ENCODE data around the gene ACP5. TPM values are rescaled to one million over a fixed set of nuclear protein-coding genes. Genes with fewer than 3 reads are reported as not detected.

Gene ACP5
- total and polyA plus RNA-seq, 2 of the 4 experiments (the other 2 are of a cell fraction), result 0.54 to 1.2 TPM

Other genes starting within 250 kb of the ACP5 start
- 4.8 and 5.0 TPM in 2 replicates for gene RAB3D, start 238.0 kb downstream of the ACP5 start, total RNA-seq (2012; rRNA removed)
- gene RAB3D, start 238.0 kb downstream of the ACP5 start, polyA plus RNA-seq (2012; rRNA removed), result 5.0 and 5.5 TPM in 2 replicates
- gene TMEM205, start 231.4 kb downstream of the ACP5 start, total RNA-seq (2012; rRNA removed), result 87.5 and 136 TPM in 2 replicates
- gene TMEM205, start 231.4 kb downstream of the ACP5 start, polyA plus RNA-seq (2012; rRNA removed), result 107 and 110 TPM in 2 replicates
- gene CCDC159, start 231.1 kb downstream of the ACP5 start, total RNA-seq (2012; rRNA removed), result 4.4 and 4.7 TPM in 2 replicates
- 14.0 and 14.3 TPM in 2 replicates for gene CCDC159, start 231.1 kb downstream of the ACP5 start, polyA plus RNA-seq (2012; rRNA removed)
- gene PLPPR2, start 222.2 kb downstream of the ACP5 start, total RNA-seq (2012; rRNA removed), result 3.9 and 4.4 TPM in 2 replicates
- gene PLPPR2, start 222.2 kb downstream of the ACP5 start, polyA plus RNA-seq (2012; rRNA removed), result 45.2 and 50.2 TPM in 2 replicates
- 0.36 and 0.56 TPM in 2 replicates for gene SWSAP1, start 203.0 kb downstream of the ACP5 start, total RNA-seq (2012; rRNA removed)
- gene SWSAP1, start 203.0 kb downstream of the ACP5 start, polyA plus RNA-seq (2012; rRNA removed), result 1.6 and 2.0 TPM in 2 replicates
- 3.1 and 4.3 TPM in 2 replicates for gene EPOR, start 193.3 kb downstream of the ACP5 start, total RNA-seq (2012; rRNA removed)
- gene EPOR, start 193.3 kb downstream of the ACP5 start, polyA plus RNA-seq (2012; rRNA removed), result 10.1 and 12.0 TPM in 2 replicates
- 0.18 TPM in 1 of 2 replicates, not detected in the other for gene RGL3, start 158.3 kb downstream of the ACP5 start, total RNA-seq (2012; rRNA removed)
- 0.34 and 0.62 TPM in 2 replicates for gene RGL3, start 158.3 kb downstream of the ACP5 start, polyA plus RNA-seq (2012; rRNA removed)
- gene ODAD3, start 142.5 kb downstream of the ACP5 start, total RNA-seq (2012; rRNA removed), result under 0.01 and 0.28 TPM in 2 replicates
- gene ODAD3, start 142.5 kb downstream of the ACP5 start, polyA plus RNA-seq (2012; rRNA removed), result 0.04 and 0.44 TPM in 2 replicates
- 36.0 and 55.8 TPM in 2 replicates for gene PRKCSH, start 142.0 kb downstream of the ACP5 start, total RNA-seq (2012; rRNA removed)
- 252 and 272 TPM in 2 replicates for gene PRKCSH, start 142.0 kb downstream of the ACP5 start, polyA plus RNA-seq (2012; rRNA removed)
- gene ELAVL3, start 96.6 kb downstream of the ACP5 start, total RNA-seq (2012; rRNA removed), result not detected in 2 replicates
- not detected in 2 replicates for gene ELAVL3, start 96.6 kb downstream of the ACP5 start, polyA plus RNA-seq (2012; rRNA removed)
- 3.9 and 4.4 TPM in 2 replicates for gene ZNF653, start 71.8 kb downstream of the ACP5 start, total RNA-seq (2012; rRNA removed)
- gene ZNF653, start 71.8 kb downstream of the ACP5 start, polyA plus RNA-seq (2012; rRNA removed), result 9.0 and 10.3 TPM in 2 replicates
- 31.9 and 42.3 TPM in 2 replicates for gene ECSIT, start 48.5 kb downstream of the ACP5 start, total RNA-seq (2012; rRNA removed)
- gene ECSIT, start 48.5 kb downstream of the ACP5 start, polyA plus RNA-seq (2012; rRNA removed), result 30.5 and 31.4 TPM in 2 replicates
- 102 TPM in 2 replicates for gene CNN1, start 38.8 kb downstream of the ACP5 start, total RNA-seq (2012; rRNA removed)
- gene CNN1, start 38.8 kb downstream of the ACP5 start, polyA plus RNA-seq (2012; rRNA removed), result 196 and 207 TPM in 2 replicates
- 62.4 and 121 TPM in 2 replicates for gene ELOF1, start 18.4 kb downstream of the ACP5 start, total RNA-seq (2012; rRNA removed)
- gene ELOF1, start 18.4 kb downstream of the ACP5 start, polyA plus RNA-seq (2012; rRNA removed), result 96.0 and 96.8 TPM in 2 replicates
- gene ZNF627, start 19.8 kb upstream of the ACP5 start, total RNA-seq (2012; rRNA removed), result 32.8 and 34.4 TPM in 2 replicates
- gene ZNF627, start 19.8 kb upstream of the ACP5 start, polyA plus RNA-seq (2012; rRNA removed), result 4.3 and 6.3 TPM in 2 replicates
- 9.2 and 9.3 TPM in 2 replicates for gene ZNF823, start 161.3 kb upstream of the ACP5 start, total RNA-seq (2012; rRNA removed)
- gene ZNF823, start 161.3 kb upstream of the ACP5 start, polyA plus RNA-seq (2012; rRNA removed), result 1.8 and 2.2 TPM in 2 replicates
- gene ZNF441, start 189.4 kb upstream of the ACP5 start, total RNA-seq (2012; rRNA removed), result 9.7 and 12.2 TPM in 2 replicates
- 2.4 and 2.8 TPM in 2 replicates for gene ZNF441, start 189.4 kb upstream of the ACP5 start, polyA plus RNA-seq (2012; rRNA removed)
- 3.6 and 4.2 TPM in 2 replicates for gene ZNF491, start 220.9 kb upstream of the ACP5 start, total RNA-seq (2012; rRNA removed)
- 0.80 and 1.5 TPM in 2 replicates for gene ZNF491, start 220.9 kb upstream of the ACP5 start, polyA plus RNA-seq (2012; rRNA removed)
- gene ZNF440, start 236.6 kb upstream of the ACP5 start, total RNA-seq (2012; rRNA removed), result 8.4 and 9.4 TPM in 2 replicates
- 1.7 and 2.8 TPM in 2 replicates for gene ZNF440, start 236.6 kb upstream of the ACP5 start, polyA plus RNA-seq (2012; rRNA removed)

All from IMR-90 (cell line).